Measurements from ENCODE around the gene USH1C.

- TF ChIP-seq GATA2 (IDR thresholded peaks at IDR 0.05; ENCODE audit: low read depth, low read length) (no peak), GATA3 (IDR thresholded peaks at IDR 0.05; ENCODE audit: low read depth, low read length) (no peak)
These were observed 37.5 kb upstream of the USH1C start for GRCh38 chr11:17581732-17582053.
